ENCODE results near the gene PRKAB2.

The PRKAB2 gene

DNA sequence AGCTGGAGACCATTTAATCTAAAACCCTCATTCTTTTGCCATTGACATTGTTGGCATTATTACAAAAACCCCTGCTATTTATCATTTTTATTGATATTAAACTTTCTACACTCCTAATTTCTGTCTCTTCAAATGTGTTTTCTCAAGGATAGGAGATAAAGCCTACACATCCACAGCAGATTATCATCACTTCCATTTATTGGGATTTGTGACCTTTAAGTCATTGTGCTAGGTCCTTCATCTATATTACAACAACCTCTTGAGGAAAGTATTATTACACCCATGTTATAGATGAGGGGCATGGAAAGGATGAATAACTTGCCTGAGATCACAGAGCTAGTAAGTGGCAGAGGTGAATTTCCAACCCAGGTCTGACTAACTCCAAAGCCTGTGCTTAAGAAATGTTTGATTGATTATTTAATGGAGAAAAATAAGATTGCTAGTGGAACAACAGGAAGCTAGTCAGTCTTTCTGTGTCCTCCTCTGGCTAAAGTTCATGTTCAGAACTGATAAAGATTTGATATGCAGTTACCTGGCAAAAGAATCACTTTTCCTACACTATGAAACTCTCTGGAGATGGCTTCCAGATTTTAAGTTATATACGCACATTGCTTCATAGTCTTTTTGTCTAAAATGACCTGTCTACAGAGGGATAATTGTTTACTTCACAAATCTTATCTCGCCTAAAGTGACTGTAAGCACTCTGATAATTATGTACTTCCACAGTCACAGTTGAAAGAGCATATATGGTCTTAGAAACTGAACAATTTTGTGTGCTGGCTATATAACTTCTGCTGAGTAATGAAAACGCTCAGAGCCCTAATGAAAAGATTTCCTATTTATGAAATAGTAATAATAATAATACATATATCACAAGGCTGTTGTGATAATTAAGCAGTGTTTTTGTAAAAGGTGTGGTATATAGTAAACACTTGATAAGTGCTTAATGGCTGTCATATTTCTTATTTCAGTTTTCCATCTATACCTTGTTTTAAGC lies 37.9 kb upstream of the PRKAB2 start:
- Histone ChIP-seq H3K9me3 (no peaks in the 10 kb centered on the region), H3K36me3 (no peaks in the 10 kb centered on the region), H3K27me3 (no peaks in the 10 kb centered on the region), H3K4me1 (ENCODE audit: control insufficient read depth in 1 of 2, insufficient read depth in 1 of 2, low read depth in 1 of 2, low read length in 1 of 2) (no peaks in the 10 kb centered on the region), H3K27ac (no peak overlapping the region), H3K4me3 (ENCODE audit: low read depth in 1 of 2, low read length in 1 of 2) (no peak overlapping the region)
- TF ChIP-seq, protein P1, sequence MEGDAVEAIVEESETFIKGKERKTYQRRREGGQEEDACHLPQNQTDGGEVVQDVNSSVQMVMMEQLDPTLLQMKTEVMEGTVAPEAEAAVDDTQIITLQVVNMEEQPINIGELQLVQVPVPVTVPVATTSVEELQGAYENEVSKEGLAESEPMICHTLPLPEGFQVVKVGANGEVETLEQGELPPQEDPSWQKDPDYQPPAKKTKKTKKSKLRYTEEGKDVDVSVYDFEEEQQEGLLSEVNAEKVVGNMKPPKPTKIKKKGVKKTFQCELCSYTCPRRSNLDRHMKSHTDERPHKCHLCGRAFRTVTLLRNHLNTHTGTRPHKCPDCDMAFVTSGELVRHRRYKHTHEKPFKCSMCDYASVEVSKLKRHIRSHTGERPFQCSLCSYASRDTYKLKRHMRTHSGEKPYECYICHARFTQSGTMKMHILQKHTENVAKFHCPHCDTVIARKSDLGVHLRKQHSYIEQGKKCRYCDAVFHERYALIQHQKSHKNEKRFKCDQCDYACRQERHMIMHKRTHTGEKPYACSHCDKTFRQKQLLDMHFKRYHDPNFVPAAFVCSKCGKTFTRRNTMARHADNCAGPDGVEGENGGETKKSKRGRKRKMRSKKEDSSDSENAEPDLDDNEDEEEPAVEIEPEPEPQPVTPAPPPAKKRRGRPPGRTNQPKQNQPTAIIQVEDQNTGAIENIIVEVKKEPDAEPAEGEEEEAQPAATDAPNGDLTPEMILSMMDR (IDR thresholded peaks at IDR 0.05) = no peak

DNA sequence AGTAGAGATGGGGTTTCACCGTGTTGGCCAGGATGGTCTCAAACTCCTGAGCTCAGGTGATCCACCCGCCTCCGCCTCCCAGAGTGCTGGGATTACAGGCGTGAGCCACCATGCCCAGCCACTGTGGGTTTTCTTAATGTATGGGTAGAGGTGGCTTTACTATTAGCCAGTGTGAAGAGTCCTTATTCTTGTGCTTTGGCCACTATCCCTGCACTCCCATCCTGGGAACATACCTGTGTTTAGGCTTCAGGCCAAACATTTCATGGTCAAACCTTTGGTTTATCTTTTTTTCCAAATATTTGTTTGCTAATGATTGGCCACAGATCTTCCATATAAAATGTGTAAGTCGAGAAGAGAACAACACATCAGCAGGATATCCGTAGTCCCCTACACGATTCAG lies 36.3 kb upstream of the PRKAB2 start:
- H3K36me3 ChIP-seq = no peaks in the 10 kb centered on the region
- no peaks in the 10 kb centered on the region for H3K27me3 ChIP-seq
- H3K27ac ChIP-seq = no peak overlapping the region
- TF ChIP-seq, protein P1 (IDR thresholded peaks at IDR 0.05) = no peak
- H3K4me3 ChIP-seq (ENCODE audit: low read depth in 1 of 2, low read length in 1 of 2) = no peak overlapping the region
- H3K4me1 ChIP-seq (ENCODE audit: control insufficient read depth in 1 of 2, insufficient read depth in 1 of 2, low read depth in 1 of 2, low read length in 1 of 2) = peaks cover 0 to 11% of the 10 kb centered on the region in 2 experiments
- no peaks in the 10 kb centered on the region for H3K9me3 ChIP-seq

DNA sequence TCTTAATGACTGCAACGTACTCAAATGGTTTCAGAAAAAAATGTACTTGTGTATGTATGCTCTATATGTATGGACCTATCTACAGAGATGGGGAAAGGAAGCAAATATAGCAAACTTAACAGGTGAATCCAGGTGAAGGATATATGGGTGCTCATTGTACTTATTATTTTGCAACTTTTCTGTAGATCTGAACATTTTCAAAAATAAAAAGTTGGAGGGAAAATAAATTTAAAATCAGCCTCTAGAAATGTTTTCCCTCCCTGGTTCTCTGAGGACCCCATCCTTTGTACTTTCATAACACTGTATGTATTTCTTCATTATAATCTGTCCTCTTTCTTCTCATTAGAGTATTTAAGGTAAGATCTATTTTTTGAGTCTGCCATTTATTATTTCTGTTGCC lies 34.9 kb upstream of the PRKAB2 start:
- TF ChIP-seq, protein P1 (IDR thresholded peaks at IDR 0.05) = no peak
- Histone ChIP-seq H3K9me3 (no peaks in the 10 kb centered on the region), H3K4me3 (ENCODE audit: low read depth in 1 of 2, low read length in 1 of 2) (no peak overlapping the region)

DNA sequence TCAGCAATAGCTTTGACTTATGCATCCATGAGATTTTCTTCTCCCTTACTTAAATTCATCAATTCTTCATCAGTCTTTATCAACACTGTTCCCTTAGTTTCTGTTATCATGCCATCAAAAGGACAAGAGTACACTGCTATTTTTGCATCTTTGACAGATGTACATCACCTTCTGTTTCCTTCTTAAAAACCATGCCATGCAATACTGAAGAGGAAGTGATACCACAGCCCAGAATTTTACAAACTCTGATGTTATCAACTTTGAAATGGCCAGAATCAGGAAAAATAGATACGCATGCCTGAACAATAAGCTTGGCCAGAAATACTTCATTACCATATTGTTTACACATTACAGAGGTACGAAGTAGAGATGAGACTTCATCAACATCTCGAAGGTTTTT lies 31.8 kb upstream of the PRKAB2 start:
- TF ChIP-seq, protein P1 (IDR thresholded peaks at IDR 0.05) = no peak
- H3K27ac ChIP-seq = peak overlapping the region; percentile 23
- no peak overlapping the region for H3K4me3 ChIP-seq (ENCODE audit: low read depth in 1 of 2, low read length in 1 of 2)
- H3K27me3 ChIP-seq = no peaks in the 10 kb centered on the region
- peaks cover 0 to 11% of the 10 kb centered on the region in 2 experiments for H3K4me1 ChIP-seq (ENCODE audit: control insufficient read depth in 1 of 2, insufficient read depth in 1 of 2, low read depth in 1 of 2, low read length in 1 of 2)
- H3K9me3 ChIP-seq = no peaks in the 10 kb centered on the region
- H3K36me3 ChIP-seq = no peaks in the 10 kb centered on the region

More for the DNA sequence above, 34.9 kb upstream of the PRKAB2 start:
- Histone ChIP-seq H3K27ac (no peak overlapping the region), H3K36me3 (no peaks in the 10 kb centered on the region), H3K4me1 (ENCODE audit: control insufficient read depth in 1 of 2, insufficient read depth in 1 of 2, low read depth in 1 of 2, low read length in 1 of 2) (peaks cover 0 to 11% of the 10 kb centered on the region in 2 experiments), H3K27me3 (no peaks in the 10 kb centered on the region)

DNA sequence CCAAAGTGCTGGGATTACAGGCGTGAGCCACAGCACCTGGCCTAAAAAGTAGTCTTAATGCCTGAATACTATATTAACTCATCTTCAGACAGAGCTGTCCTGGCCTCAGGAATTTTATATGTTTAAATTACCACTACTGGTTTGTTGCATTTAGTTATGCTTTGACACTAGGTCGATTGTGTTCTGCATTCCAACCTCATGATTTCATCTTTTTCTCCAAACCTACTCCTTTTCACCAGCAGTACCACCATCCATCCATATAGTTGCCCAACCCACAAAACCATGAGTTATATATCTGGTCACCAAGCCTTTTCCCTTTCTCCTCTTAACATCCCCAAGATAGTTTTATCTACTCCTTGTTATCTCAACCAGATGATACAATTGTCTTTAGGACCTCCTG lies 30.3 kb upstream of the PRKAB2 start:
- no peaks in the 10 kb centered on the region for H3K27me3 ChIP-seq
- TF ChIP-seq, protein P1 (IDR thresholded peaks at IDR 0.05) = no peak
- H3K36me3 ChIP-seq = no peaks in the 10 kb centered on the region
- no peaks in the 10 kb centered on the region for H3K9me3 ChIP-seq
- H3K4me3 ChIP-seq (ENCODE audit: low read depth in 1 of 2, low read length in 1 of 2) = no peak overlapping the region
- peaks cover 0 to 11% of the 10 kb centered on the region in 2 experiments for H3K4me1 ChIP-seq (ENCODE audit: control insufficient read depth in 1 of 2, insufficient read depth in 1 of 2, low read depth in 1 of 2, low read length in 1 of 2)
- no peak overlapping the region for H3K27ac ChIP-seq

Measured in neutrophil (primary cell).